Cardiac fibroblast (primary cell): ENCODE data around the gene TRPM8.

ENCODE experiments used
- DNase-seq, 2 donors: peaks; one replicate each; pipeline versions ENCODE4 v3.0.0 to v3.0.0-alpha.2; 2010; ENCODE audit warnings: low read depth in 2 of 2
- H3K4me3 ChIP-seq, 2 donors: replicated peaks in 1 of 2; 1 replicate in 1 of 2; 2 replicates in 1 of 2; pipeline ENCODE4 v1.5.1; 2011; ENCODE audit warnings: low read depth in 2 of 2, low read length in 2 of 2, mild to moderate bottlenecking in 2 of 2, moderate library complexity in 1 of 2
- TF ChIP-seq, protein P1 (sequence below): IDR thresholded peaks from one replicate; pipeline ENCODE4 v1.5.1; 2011; ENCODE audit warnings: low read depth, mild to moderate bottlenecking, low read length, inconsistent platforms

TRPM8 gene

DNA sequence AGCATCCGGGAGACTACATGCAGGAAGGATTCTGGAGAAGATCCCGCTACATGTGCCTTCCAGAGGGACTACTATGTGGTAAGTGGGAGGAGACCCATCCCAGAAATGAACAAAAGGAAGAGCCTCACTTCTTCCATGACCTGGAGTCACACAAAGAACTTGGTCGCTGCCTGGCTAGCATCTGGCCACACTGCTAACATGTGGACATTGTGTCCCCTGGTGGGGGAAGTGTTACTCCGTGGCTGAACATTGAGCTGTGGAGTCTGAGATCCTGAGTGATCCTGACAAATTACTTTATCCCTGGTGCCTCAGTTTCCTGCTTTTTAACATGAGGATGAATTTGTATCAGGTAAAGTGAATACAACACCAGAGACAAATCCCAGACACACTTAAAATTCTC is 141.7 kb downstream of the TRPM8 start:
- TF ChIP-seq, protein P1, sequence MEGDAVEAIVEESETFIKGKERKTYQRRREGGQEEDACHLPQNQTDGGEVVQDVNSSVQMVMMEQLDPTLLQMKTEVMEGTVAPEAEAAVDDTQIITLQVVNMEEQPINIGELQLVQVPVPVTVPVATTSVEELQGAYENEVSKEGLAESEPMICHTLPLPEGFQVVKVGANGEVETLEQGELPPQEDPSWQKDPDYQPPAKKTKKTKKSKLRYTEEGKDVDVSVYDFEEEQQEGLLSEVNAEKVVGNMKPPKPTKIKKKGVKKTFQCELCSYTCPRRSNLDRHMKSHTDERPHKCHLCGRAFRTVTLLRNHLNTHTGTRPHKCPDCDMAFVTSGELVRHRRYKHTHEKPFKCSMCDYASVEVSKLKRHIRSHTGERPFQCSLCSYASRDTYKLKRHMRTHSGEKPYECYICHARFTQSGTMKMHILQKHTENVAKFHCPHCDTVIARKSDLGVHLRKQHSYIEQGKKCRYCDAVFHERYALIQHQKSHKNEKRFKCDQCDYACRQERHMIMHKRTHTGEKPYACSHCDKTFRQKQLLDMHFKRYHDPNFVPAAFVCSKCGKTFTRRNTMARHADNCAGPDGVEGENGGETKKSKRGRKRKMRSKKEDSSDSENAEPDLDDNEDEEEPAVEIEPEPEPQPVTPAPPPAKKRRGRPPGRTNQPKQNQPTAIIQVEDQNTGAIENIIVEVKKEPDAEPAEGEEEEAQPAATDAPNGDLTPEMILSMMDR: no peak

DNA sequence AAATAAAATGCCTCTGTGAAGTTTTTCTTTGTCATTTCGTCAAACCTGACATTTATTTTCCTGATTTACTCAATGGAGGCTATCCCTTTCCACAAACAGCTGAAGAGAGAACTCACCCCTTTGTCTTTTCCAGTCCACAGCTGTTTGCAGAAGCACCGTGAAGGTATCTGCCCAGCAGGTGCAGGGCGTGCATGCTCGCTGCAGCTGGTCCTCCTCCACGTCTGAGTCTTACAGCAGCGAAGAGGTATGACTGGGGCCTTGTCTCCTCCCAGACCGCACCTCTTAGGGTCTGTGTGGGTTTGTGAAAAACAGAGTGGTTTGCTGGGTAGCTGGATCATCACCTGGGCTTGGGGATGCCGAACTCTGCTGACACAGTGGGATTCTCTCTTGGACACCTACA is 143.1 kb downstream of the TRPM8 start:
- H3K4me3 ChIP-seq: no peak overlapping the region
- DNase-seq: no peak
- TF ChIP-seq, protein P1: no peak

More for the DNA sequence above, 141.7 kb downstream of the TRPM8 start:
- H3K4me3 ChIP-seq: no peak overlapping the region
- no peak for DNase-seq

DNA sequence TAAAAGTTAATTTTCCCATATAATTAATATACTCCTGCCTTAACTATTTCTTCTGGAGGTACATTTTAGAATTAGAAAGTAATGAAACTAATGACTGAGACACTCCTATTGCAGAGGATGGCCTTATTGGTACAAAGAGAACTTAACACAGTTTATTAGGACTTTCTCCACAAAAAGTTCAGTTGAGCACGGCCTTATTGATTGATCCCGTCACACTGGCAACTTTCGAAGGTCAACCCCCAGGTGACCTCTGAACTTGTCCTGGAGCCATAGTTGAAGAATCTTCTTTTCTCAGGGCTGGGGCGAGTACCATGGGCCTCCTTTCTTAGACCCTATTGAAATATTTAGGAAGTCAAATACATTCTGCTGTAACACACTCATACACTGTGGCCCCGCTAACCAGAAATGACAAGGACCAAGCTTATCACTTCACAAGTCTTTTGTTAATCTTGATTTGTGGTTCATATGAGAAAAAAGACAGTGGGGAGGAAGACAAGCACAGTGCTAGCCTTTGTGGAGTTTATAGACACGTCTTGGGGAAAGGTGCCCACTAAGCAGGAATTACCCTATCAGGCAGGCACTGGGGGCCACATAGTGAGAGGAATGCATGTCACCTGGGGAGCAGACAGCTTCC is 144.6 kb downstream of the TRPM8 start:
- no peak overlapping the region for H3K4me3 ChIP-seq
- no peak for DNase-seq
- TF ChIP-seq, protein P1: no peak

DNA sequence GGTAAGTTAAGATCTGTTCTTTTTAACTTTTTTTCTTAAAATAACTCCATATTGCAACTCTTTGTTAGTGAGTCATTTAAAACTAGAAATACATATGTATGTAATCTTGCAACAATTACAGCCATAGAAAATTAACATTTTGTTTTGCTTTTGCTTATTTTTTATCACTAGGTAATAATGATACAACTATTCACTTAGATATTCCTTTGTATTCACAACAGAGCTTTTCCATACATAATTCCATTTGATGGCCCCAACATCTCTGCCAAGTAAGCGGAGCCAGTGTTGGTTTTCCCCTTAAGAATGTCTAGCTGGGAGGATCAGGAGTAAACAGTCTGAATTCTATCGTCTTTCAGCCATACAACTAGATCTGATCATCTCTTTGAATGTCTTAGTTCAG is 149.4 kb downstream of the TRPM8 start:
- TF ChIP-seq, protein P1: no peak
- no peak overlapping the region for H3K4me3 ChIP-seq
- DNase-seq: no peak
